HL-60/S4 treated with phorbol 12-myristate 13-acetate at 8.2 ng/mL for 4 days and 3 days (cell line): ENCODE data around the gene E2F4.

Experiments
- in situ Hi-C: fragments of 300-500 bp; cut with MboI; formaldehyde crosslinking; loops from 2 replicates; pipeline ENCODE4 v1.15.0; 2022; ENCODE audit warnings: low sequenced_read_pairs

E2F4 gene

GRCh38 chr16:67207249-67208091, 15.5 kb downstream of the E2F4 start:
- in situ Hi-C loops, result no loop called here

- in situ Hi-C loops, result no loop called here
These were observed 16.4 kb downstream of the E2F4 start for GRCh38 chr16:67208154-67208896.

- in situ Hi-C loops, result no loop called here
These were observed 17.6 kb downstream of the E2F4 start for GRCh38 chr16:67209565-67209964.

- in situ Hi-C loops, result no loop called here
These were observed 18.3 kb downstream of the E2F4 start for GRCh38 chr16:67210069-67210937.

- in situ Hi-C loops, result no loop called here
These were observed 19.7 kb downstream of the E2F4 start for GRCh38 chr16:67211674-67212073.

GRCh38 chr16:67212766-67213165, 20.8 kb downstream of the E2F4 start:
- in situ Hi-C loops, result no loop called here

- in situ Hi-C loops, result no loop called here
These were observed 21.5 kb downstream of the E2F4 start for GRCh38 chr16:67213197-67214019.

GRCh38 chr16:67215706-67216105, 23.8 kb downstream of the E2F4 start:
- in situ Hi-C loops, result no loop called here

GRCh38 chr16:67216612-67217490, 24.9 kb downstream of the E2F4 start:
- in situ Hi-C loops, result no loop called here

- in situ Hi-C loops, result no loop called here
These were observed 32.0 kb downstream of the E2F4 start for GRCh38 chr16:67223992-67224391.

GRCh38 chr16:67226295-67226803, 34.4 kb downstream of the E2F4 start:
- in situ Hi-C loops, result no loop called here

- in situ Hi-C loops, result no loop called here
These were observed 35.0 kb downstream of the E2F4 start, which contains the start of gene TMEM208 for GRCh38 chr16:67226804-67227566. TMEM208 (plus strand) TSS chr16:67227130; CDS start chr16:67227219, 89 bp downstream.

GRCh38 chr16:67227567-67227921, 35.6 kb downstream of the E2F4 start:
- in situ Hi-C loops, result no loop called here

GRCh38 chr16:67228034-67228785, 36.3 kb downstream of the E2F4 start:
- in situ Hi-C loops, result no loop called here

- in situ Hi-C loops, result no loop called here
These were observed 37.0 kb downstream of the E2F4 start for GRCh38 chr16:67228905-67229304.

GRCh38 chr16:67229906-67230808, 38.2 kb downstream of the E2F4 start:
- in situ Hi-C loops, result no loop called here
